GM19395 (cell line): Measurements from ENCODE around the gene STARD9.
A peak's percentile ranks its signal among the peaks of the same experiment; 100 is the strongest.
"Not testable (repeated sequence)": the region's sequence is repeated elsewhere in the genome, so short reads cannot be mapped to it uniquely, and the experiment has no call there.

ENCODE experiments used
- ATAC-seq: cut with Tn5 transposase; IDR thresholded peaks from one replicate; pipeline ENCODE4 v1.9.1; 2021; ENCODE audit warnings: mild to moderate bottlenecking, moderate library complexity; ENCODE audit not compliant: unreplicated experiment

The STARD9 gene

DNA sequence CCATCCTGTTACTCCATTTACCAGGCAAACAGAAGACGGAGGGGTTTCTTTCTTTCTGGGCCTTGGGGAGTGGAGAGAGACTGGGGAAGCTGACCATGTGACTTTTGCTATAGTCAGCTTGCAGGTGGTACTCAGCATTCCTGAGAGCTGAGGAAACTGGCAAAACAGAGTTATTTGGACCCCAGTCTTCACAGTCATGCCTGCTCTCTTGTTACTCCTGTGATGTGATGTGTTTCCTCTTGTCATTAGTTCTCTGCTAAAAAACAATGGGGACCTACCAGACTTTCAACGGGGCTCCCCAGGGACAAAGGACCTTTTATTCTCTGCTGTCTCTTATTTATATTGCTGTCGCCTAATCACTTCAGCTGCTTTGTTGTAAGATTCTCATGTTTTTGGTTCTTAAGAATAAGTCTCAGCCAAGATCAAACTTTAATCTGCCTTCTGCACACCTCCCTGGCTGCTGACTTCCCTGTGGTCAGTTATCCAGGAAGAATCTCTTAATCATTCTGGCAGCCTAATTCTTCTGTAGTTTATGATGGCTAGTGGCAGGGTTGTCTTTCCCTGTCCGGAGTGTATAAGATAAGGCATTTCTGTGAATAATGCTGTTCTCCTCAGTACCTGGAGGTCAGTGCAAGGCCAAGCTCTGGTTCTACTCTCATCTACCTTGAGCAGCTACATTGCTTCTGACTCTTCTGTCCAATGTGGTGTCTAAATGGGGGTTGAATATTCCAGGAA, 8.8 kb downstream of the STARD9 start:
- no peak for ATAC-seq

DNA sequence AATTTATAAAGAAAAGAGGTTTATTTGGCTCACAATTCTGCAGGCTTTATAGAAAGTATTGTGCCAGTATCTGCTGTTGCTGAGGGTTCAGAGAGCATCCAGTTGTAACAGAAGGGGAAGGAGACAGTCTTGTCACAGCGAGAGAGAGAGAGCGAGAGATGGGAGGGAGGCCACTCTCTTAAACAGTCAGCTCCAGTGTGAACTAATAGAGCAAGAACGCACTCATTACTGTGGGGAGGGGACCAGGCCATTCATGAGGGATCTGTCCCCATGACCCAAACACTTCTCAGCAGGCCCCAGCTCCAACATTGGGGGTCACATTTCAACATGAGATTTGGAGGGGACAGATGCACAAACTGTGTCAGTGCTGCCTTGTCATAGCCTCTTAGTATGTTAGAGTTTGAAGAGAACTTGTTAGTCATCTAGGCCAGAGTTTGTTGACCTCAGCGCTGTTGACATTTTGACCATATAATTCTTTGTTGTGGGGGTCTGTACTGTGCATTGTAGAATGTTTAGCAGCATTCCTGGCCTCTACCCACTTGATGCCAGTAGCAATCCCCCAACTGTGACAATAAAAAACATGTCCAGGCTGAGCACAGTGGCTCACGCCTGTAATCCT, 15.3 kb downstream of the STARD9 start:
- no peak for ATAC-seq

DNA sequence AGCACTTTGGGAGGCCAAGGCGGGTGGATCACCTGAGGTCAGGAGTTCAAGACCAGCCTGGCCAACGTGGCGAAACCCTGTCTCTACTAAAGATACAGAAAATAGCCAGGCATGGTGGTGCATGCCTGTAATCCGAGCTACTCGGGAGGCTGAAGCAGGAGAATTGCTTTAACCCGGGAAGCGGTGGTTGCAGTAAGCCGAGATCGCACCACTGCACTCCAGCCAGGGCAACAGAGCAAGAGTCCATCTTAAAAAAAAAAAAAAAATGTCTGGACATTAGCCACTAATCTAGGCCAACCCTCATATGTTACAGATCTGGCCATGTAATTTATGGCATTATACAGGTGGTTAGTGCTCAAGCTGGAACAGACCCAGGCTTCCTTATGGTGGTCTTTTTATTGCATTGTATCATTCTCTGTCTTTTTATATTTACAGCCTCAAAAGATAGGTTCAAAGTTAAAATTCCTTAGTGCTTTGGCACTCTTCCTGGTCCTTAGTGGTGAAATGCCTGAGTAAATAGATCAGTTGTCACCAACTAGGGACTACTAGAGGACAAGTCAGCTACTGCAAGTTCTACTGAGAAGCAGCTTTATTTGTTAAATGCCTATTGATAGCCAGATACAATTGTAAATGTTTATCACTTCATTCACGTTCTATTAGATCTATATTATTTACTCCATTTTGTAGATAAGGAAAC, 16.0 kb downstream of the STARD9 start:
- ATAC-seq: no peak

DNA sequence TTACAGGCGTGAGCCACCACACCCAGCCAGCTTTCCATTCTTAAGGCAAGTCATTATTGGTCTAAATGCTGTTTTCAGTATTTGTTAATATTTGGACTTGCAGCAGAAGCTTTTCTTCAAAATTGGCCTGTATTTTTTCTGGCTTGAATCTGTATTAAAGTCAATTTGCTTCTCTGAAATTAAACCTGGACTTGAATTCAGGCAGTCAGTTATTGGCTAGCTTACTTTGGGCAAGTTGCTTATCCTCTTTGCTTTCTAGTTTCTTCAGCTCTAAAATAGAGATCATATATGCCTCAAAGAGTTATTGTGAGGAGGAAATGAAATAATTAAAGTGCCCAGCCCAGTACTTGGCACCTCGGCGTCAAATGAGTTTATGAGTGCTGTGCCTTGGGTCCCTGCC, 17.3 kb downstream of the STARD9 start:
- no peak for ATAC-seq

DNA sequence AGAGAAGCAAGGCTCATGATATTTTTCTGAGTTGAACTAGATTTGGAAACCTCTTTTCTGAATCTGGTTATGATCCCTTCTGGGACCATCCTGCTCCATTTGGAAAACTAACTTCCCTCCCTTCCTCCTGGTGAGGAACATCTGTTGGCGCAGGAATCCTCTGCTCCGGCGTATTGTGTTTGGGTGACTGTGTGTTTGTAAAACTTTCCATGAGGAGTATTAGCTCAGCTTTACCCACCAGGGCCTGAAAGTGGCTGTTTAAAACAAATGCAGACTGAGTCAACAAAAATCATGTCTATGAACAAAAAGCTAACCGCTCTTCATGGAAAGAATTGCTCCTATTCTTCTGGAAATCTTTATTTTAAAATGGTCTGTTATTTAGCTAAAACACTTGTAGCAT, 17.7 kb downstream of the STARD9 start:
- ATAC-seq: no peak

DNA sequence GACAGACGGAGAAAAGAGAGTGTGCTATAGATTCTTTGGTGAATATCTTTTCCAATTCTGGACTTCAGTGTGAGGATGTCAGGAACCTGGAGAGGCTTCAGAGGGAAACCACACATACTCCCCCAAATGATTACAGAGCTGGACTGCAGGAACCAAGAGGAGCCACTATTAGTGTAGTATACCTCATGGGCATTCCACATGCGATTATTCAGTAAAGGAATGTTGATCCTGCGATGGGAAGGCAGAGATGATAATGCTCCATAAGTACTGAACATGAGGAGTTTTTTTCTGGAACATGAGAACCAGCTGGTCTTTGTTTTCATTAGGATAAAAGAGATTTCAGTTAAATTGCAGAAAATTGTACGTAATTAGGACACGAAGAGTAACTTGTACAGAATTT, 18.7 kb downstream of the STARD9 start:
- no peak for ATAC-seq

DNA sequence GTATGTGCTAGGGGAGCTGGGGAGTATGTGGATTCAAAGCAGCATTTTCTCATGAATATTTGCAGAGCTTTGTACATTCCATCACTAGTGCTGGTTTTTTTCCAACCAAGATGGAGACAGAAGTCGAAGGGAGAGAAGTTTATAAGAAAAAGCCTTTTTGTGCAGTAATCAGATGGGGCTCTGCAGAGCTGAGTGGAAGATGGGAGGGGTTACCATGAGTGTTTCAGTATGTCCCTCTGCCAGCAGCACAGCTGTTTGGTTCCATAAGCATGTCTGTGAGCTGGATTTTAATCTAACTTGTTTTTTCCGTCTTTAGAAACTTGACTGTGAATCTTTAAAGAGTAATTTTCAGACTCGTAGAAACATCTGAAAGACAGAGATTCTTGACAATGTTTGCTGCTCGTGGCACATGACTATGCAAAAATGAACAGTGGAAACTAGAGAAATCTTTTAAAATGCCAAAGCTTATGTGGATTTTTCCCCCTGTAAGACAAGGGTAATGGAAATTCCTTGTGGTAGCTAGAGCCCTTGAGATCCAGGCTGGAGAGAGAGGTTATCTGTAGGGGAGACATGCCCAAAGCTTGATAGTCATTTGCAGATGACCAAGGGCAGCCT, 20.3 kb downstream of the STARD9 start:
- no peak for ATAC-seq

DNA sequence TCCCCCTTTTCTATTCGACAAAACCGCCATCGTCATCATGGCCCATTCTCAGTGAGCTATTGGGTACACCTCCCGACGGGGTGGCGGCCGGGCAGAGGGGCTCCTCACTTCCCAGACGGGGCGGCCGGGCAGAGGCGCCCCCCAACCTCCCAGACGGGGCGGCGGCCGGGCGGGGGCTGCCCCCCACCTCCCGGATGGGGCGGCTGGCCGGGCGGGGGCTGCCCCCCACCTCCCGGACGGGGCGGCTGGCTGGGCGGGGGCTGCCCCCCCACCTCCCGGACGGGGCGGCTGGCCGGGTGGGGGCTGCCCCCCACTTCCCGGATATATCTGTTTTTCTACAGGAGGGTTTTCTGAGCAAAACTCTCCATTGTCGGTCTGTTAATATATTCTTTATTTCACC, 25.9 kb downstream of the STARD9 start:
- ATAC-seq: not testable (repeated sequence)

DNA sequence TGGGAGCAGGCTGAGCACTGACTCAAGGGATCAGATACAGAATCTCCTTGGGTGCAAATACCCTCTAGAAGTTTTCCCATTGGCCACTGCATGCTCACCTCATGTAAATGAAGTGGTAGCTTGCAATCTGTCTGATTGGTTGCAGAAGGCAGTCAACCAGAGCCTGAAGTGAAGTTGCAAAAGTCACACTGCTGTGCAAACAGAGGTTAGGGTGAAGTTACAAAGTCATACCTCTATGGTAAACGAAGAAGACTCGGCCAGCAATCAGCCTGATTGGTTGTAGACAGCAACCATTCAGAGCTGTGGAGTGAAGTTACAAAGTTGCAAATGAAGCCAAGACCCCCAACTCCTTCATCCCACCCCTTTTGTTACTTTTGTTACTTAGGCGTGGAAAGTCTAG, 27.1 kb downstream of the STARD9 start:
- ATAC-seq: no peak

DNA sequence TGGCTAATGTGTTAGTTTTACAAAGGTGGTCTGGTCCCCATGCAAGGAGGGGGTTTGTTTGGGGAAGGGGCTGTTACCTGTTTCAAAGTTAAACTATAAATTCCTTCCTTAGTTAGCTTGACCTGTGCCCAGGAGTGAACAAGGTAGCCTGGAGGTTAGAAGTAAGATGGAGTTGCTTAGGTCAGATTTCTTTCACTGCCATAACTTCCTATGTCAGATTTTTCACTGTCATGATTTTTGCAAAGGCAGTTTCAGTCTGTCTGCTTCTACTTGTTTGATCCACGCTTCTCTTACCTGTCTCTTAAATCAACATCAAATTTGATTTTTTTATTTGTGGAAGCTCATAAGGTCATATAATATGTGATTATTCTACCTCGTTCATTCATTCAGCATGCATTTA, 28.6 kb downstream of the STARD9 start:
- ATAC-seq: no peak

DNA sequence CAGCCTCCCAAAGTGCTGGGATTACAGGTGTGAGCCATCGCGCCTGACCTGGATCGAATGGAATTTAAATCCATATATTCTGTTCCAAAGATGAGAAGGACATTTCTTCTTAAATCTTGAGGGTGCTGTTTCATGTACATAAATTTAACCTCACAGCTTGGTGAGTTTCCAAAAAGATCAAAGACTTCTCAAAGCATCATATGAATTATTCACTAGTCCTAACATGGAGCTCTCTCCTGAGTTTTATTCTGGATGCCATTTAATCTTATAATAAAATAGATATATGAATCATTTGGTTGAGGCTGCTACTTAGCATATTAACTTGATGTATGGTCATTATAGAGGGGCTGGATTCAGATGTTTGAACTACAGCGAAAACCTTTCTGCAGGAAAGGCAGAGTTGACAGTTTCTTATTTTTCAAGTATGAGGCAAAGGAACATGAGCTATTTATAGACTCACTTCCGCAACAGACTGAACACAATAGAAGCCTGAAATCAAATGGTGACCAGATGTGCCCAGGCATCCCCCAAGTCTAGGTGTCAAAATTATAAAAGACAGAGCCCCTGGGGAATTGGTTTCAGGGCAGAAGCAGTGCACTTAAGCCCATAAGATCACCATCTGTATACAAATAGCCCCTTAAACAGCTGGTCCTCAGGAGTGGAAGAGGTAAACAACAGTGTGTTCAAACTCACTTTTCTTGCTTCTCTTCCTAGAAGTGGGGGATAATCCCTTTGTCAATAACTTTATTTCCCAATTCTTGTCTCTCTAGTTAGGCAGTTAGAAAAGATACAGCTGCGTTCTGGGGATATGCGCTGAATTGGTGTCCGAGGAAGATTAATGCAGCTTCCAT, 29.7 kb downstream of the STARD9 start:
- ATAC-seq: no peak

DNA sequence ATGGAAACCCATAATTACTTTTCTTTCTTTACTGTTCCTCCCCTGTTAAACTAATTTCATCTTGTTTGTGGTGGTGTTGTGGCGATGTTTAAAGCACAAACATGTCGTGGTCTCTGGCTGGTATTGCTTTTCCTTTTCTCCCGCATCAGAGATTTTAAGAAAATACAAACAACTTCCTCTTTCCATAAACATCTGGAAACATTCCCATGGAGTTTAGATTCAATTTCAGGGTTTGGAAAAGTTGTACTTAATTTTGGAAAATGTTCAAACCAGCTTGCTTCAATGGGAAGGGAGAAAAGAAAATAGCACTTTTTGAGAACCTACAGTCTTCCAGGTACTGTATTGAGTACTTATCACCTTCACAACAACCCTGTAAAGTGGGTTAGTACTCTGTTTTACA, 30.4 kb downstream of the STARD9 start:
- ATAC-seq: no peak

DNA sequence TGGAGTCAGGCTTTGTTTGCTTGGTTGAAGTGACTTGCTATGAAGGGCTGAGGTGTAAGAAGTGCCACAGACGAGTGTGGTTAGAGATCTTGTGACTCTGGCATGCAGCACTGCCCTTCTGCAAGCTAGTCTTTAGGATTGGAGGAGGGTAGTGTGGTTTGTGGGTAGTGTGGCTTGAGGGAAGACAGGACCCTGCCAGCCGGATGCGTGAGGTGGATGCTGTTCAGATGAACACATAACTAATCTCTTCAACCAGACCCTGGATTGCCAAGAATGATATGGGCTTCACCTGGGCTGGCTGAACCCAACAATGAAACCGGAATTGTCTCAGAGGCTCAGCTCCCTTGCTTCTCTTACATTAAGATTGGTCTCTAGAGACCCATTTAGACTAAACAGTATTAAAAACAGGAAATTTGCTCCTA, 32.7 kb downstream of the STARD9 start:
- ATAC-seq: peak; percentile 52

DNA sequence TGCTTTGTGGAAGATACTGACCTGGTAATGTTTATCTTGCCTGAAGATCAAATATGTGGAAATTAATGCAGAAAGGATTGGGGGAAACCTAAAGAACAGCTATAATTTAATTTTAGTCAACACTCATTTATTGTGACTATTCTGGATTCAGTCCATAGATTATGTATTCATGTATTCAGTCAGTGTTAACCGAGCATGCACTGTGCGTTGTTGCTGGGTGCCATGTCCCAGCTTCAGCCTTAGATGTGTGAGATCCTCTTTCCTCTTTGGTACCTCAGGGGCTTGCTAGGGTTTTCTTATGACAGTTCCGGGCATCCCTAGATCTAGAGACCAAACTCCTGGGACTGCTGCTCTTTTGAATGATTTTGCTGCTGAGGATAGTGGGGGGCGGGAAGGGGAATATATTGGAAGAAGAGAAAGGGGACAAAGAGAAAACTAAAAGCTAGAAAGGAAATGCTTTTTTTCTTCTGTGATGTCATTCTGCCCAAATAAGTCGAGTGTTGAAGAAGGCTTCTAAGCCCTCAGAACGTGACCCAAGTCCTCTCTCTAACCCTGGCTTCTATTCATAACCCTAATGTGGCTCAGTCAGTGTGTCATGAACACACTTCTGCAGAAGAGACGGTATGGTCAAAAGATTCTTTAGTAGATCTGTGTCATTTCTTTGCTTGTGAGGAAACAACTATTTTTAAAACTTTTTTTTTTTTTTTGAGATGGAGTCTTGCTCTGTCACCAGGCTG, 33.5 kb downstream of the STARD9 start:
- no peak for ATAC-seq

DNA sequence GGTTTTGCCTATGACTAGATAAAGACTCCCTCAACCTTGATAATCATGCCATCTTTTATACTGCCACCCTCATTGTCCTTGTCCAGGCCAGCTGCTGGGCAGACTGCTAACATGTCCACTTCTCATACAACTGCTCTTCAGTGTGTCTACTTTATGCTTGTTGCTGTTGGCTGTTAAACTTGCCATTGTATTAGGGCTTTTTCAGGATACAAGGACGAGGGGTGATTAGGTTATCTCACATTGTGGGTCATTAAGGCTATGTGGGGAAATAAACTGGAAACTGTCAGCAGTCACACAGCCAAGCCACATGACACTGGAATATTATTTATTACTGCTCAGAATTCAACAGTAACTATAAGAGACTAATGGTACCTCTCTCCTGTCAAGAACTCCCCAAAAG, 36.1 kb downstream of the STARD9 start:
- ATAC-seq: no peak

DNA sequence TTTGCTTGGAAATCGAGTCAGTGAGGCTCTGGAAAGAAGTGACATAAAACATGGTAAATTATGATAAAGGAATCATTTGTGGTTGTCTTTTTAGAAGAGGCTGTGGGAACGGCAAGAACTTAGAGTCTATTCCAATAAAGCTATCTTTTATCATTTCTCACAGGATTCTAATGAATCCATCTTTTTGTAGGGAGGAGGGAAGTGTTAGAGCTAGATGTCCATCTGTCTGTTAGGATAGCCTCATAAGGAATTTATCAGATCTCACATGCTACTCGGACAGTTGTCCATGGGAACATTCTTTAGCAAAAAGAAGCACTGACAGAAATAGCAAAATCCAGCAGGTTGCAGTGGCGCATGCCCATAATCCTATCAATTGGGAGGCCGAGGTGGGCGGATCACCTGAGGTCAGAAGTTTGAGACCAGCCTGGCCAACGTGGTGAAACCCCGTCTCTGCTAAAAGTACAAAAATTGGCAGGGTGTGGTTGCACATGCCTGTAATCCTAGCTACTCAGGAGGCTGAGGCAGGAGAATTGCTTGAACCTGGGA, 37.0 kb downstream of the STARD9 start:
- ATAC-seq: no peak

DNA sequence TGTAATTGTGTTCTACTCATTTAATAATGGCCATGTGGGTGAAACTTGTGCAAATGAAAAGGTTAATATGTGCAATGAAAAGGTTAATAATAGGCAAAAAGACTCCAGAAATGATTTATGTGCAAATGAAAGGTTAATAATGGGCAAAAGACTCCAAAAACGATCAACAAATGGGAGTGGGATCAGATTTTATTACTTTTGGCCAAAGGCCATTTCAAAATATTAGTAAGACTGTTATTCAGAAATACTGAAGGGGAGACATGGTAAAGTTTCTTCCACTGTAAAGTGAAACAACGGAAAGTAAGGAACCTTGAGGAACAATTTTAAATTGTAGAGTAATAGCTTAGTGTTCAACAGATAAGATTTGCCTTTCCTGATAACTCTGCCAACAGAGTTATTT, 40.7 kb downstream of the STARD9 start:
- no peak for ATAC-seq

DNA sequence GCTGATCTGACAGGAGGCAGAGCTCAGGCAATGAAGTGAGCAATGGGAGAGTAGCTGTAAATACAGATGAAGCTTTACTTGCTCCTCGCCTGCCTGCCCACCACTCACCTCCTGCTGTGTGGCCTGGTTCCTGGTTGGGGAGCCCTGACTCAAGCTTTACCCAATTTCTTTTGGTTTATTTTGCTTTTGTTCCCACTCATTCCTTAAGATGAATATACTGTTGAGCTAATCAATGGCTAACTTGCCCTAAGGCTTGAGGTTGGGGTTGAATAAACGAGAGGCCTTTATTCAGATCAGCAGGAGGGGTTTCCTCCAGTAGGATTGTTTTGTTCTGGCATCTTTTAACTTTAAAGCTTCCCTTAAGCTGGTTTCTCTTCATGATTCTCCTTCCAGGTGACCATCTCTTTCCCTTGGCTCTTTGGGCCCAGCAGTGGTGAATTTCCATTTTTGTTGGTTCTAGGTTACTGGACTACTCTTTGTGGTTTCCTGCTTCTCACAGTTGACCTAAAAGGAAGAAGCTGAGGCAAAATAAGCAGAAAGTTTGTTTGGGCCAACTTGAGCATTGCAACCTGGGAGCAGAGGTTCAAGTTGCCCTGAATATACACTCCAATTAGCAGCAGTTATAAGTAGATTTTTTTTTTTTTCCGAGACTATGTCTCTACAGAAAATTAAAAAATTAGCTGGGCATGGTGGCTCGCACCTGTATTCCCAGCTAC, 44.4 kb downstream of the STARD9 start:
- ATAC-seq: no peak

DNA sequence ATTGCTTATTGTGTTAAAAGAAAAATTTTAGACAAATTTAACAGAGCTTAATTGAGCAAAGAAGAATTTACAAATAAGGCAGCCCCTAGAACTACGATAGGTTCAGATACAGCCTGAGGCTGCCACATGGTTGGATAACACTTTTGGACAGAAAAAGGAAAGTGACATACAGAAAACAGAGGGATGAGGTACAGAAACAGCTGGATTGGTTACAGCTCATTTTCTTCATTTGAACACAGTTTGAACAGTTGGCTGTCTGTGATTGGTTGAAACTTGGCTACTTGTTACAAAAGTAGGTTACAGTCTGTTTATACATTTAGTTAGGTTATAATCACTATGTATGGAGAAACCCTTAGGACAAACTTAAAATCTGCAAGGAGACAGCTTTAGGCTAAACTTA, 46.0 kb downstream of the STARD9 start:
- no peak for ATAC-seq
